NCI-H69 (cell line): ENCODE results near the gene ALPK3.
A peak's percentile ranks its signal among the peaks of the same experiment; 100 is the strongest.

Experiments
- DNase-seq: peaks from one replicate; lab custom pipeline; 2025; lab: John Stamatoyannopoulos, UW

The ALPK3 gene

GRCh38 chr15:84823282-84823878 is 6.2 kb downstream of the ALPK3 start:
- DNase-seq = no peak

DNA sequence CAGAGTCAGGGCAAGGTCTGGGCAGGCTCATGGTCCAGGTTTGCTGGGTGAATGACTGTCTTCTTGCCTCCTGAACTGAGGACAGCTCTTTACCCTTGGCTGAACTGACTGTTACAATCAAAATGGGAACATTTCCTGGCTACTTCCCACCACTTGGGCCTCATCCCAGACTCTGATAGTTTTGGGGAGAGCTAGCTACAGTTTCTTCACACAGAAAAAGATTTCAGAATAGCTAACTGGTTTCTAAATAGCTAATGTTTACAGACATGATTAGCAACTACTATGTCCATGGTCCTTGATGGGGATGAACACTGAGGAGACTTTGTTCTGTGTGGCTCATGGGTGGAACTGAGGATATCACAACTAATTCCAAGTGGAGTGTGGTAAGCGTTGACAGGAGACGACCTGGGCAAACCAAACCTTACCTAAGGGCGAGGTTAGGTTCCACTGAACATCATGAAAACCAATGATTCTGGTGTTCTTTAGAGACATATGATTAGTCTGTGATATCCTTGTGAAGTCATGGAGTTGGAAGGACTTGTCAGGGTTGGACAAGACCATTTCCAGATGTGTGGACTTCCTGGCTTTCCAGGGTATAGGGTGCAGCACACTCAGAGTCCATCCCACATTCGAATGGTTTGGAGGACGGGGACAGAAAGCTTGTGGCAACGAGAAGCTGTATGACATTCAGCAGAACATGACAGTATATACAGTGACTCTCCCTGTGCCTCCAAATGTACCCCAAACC is 7.3 kb downstream of the ALPK3 start:
- no peak for DNase-seq

DNA sequence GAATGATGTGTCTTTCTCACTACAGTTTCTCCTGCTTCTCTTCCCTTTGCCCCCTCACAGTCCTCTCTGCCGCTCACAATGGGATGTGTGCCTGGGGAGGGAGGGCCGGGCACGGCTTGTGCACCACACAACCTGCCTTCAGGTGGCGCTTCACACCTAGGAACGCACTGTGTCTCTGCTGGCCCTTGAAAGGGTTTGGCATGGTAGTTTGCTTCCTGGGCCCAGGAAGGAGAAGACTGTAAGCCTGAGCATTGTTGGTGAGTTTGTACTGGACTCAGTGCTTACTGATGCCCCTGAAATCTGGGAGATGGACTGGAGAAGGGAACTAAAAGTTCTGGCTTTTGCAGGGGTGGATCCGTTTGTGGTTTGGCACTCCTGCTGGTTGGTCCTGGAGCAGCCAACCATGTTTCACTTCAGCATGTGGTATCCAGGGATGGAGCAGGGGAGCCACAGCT is 9.2 kb downstream of the ALPK3 start:
- DNase-seq = peak; percentile 31

- DNase-seq = no peak
Measured at GRCh38 chr15:84827246-84827645, 10.1 kb downstream of the ALPK3 start.

- no peak for DNase-seq
Measured at GRCh38 chr15:84828086-84828908, 11.1 kb downstream of the ALPK3 start.

GRCh38 chr15:84829428-84829827 is 12.3 kb downstream of the ALPK3 start:
- peak; percentile 7 for DNase-seq

DNA sequence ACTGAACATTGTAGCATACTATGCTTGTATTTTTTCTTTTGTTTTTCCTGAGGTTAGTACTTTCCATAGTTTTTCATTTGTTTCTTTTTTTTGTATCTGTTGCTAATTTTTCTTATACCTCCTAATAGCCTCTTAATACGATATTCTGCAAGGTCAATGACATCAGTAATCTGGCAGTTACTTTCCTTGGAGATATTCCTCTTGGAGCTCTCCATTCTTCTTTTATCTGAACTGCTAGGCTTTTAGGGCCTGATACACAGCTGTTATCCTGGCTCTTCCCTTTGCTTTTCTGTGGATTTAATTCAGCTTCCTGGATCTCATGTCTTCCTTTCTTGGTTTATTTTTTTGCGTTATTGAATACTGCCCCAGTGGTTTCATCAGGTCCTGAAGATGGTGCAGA is 12.9 kb downstream of the ALPK3 start:
- no peak for DNase-seq

DNA sequence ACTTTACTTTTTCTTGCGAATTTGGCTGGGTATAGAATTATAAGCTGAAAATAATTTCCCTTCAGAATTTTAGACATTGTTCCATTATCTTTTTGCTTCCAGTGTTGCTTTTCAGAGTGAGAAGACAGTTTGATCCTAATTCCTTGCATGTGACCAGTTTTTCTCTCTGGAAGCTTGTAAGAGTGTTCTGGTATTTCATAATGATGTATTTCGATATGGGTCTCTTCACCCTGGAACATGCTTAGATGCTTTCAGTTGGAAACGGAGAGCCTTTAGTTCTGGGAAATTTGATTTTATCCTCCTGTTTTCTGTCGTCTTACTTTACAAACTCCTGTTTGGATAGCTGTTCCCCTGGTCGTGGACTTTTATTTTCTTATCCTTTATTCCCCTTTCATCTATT is 13.9 kb downstream of the ALPK3 start:
- no peak for DNase-seq

GRCh38 chr15:84831613-84832012 is 14.5 kb downstream of the ALPK3 start:
- no peak for DNase-seq

GRCh38 chr15:84832448-84833040 is 15.4 kb downstream of the ALPK3 start:
- no peak for DNase-seq

DNA sequence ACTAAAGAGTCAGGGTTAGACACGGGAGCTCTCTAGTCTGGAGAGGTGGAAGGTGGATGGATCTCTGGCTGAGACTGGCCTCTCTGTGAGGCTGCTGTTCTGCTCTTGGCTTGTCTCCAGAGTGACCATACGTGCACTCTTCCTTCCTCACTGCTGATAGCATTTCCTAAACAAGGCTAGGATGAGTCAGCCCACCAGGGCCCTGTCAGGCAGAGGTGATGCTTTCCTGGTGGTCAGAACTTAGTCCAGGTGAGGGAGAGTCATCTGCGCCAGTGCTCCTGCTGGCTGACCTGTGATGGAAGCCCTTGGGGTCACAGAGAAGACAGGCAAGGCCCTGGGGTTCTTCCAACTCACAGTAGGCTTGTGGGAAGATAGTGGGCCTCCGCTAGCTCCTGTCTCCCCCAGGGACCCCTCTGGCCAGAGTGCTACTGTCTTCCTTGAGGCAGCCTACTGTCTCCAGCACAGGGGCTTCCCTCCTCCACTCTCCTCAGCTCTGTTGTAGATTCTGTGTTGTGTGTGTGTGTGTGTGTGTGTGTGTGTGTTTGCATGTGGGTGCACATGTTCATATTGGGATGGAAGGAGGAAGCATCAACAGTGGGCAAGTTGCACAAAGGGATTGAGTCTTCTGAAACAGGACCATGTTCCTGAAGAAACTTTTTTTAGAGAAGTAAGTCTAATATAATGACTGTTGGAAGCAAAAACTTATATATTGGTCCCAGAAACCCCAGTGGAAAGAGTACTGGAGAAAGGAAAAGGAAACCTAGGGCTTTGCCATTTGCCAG is 16.5 kb downstream of the ALPK3 start:
- no peak for DNase-seq

GRCh38 chr15:84834229-84834955 is 17.2 kb downstream of the ALPK3 start:
- DNase-seq = no peak

DNA sequence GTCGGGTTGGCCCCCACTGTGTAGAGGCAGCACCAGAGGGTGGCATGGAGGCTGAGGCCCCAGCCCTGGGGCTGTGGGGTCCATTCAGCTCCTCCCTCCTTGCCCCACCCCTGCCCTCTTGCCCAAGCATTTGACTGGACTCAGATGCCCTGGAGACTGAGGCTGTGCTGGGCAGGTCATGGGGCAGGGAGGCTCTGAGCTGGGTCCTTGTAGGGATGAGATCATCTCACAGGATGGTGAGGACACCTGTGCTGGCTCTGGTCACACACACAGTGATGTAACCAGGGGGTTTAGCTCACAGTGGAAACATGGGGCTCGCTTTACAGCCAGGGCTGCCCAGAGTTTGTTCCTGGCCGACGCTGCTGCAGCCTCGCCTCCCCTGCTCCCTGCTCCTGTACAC is 17.8 kb downstream of the ALPK3 start:
- no peak for DNase-seq

DNA sequence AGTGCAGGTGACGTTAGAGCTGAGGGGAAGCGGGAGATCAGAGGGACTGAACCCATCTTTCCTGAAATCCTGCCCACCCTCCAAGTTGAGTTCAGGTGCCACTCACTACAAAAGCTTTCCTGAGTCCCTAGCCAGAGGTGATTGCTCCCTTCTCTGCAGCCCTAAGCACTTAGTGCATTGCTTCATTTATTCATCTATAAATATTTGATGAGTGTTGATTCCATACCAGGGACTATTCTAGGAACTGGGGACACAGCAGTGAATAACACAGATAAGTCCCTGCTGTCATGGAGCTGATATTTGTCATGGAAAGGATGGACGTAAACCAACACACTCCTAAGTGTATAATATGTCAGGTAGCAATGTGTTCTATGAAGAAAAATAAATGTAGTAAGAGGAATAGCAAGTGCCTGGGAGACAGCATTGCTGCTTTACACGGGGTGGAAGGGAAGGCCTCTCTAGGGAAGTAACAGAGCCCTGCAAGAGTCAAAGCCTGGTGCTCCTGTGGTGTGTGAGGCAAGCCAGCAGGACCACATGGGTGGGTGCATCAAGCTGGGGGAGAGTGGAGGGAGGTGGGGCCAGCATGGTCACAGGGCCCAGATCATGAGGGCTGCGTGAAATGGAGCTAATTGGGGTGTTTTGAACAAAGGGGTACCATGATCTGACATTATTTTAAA is 18.6 kb downstream of the ALPK3 start:
- DNase-seq = no peak

- DNase-seq = no peak
Measured at GRCh38 chr15:84836844-84837243, 19.7 kb downstream of the ALPK3 start.

GRCh38 chr15:84839714-84840113 is 22.6 kb downstream of the ALPK3 start:
- no peak for DNase-seq

DNA sequence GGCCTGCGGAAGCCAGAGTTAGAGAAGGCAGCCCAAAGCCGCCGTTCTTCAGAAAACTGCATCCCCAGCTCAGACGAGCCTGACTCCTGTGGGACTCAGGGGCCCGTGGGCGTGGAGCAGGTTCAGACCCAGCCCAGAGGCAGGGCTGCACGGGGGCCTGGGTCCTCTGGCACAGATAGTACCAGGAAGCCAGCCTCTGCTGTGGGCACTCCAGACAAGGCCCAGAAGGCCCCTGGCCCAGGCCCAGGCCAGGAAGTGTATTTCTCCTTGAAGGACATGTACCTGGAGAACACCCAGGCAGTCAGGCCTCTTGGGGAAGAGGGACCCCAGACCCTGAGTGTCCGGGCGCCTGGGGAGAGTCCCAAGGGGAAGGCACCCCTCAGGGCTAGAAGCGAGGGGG is 23.1 kb downstream of the ALPK3 start:
- no peak for DNase-seq

DNA sequence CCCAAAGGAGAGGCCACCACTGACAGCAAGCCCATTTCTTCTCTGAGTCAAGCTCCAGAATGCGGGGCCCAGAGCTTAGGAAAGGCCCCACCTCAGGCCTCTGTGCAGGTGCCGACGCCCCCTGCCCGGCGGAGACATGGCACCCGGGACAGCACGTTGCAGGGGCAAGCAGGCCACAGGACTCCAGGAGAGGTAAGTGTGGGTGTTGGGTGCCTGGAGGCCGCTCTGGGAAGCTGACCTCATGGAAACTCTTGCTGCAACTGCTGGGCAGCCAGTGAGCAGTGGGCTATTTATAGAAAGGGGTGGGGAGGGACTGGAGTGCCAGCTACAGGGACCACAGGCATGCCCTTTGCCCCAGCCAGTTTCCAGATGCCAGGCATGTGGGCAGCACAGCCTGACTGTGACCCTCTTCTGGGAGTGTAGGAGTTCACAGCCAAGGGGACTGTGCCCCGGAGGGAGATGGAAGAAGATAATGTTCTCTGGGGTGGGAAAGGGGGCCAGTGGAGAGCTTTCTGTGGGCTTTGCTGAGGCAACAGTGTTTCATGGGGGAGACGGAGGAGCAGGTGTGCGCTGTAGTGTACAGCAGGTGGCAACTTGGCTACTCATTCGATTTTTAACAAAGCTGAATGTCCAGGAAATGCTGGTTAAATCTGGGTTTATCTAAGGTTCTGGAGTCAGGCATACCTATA is 23.7 kb downstream of the ALPK3 start:
- DNase-seq = no peak

GRCh38 chr15:84842781-84843180 is 25.6 kb downstream of the ALPK3 start:
- DNase-seq = no peak

DNA sequence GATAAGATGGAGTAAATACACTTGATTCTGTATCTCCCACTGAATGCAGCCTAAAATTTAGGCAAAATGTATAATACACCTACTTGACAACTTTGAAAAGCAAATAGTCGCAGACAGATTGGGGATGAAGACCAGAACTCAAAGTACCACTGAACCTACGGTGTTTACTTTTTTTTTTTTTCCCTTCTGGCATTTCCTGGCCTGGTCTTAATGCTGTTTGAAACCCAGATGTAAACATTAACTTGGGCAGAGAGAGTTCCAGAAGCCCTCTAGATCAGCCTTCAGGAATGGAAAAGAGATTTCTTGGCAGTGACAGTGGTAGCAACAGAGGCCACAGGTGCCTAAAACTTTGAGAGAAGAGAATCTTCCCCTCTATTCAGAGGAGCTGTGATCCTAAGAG is 27.8 kb downstream of the ALPK3 start:
- DNase-seq = no peak
